H1 (cell line): ENCODE data around the gene CST8.

Experiments used
- CTCF ChIP-seq, 3 experiments: IDR thresholded peaks; 1 replicate in 2 of 3; 2 replicates in 1 of 3; pipeline versions ENCODE4 v1.5.1 to v1.6.1; 2011; ENCODE audit warnings: low read length in 3 of 3, mild to moderate bottlenecking in 3 of 3, inconsistent platforms in 2 of 3, low read depth in 1 of 3, moderate library complexity in 1 of 3; ENCODE audit not compliant: insufficient read depth in 1 of 3; ENCODE audit errors: control extremely low read depth in 1 of 3
- E2F6 ChIP-seq: IDR thresholded peaks from 2 replicates; pipeline ENCODE4 v1.6.1; 2012; ENCODE audit warnings: inconsistent platforms
- EP300 ChIP-seq, 2 experiments: IDR thresholded peaks; 1 replicate in 1 of 2; 2 replicates in 1 of 2; pipeline ENCODE4 v1.6.1; 2011 to 2012; ENCODE audit warnings: low read depth in 2 of 2, low read length in 2 of 2, mild to moderate bottlenecking in 2 of 2, borderline replicate concordance in 1 of 2, inconsistent platforms in 1 of 2, moderate library complexity in 1 of 2
- EZH2 ChIP-seq: fragments of 200-600 bp; sonication (generic); IDR thresholded peaks from 2 replicates; pipeline ENCODE4 v1.7.1; 2012; ENCODE audit warnings: low read depth, mild to moderate bottlenecking, moderate library complexity, low read length, inconsistent platforms; ENCODE audit not compliant: severe bottlenecking
- MAX ChIP-seq: IDR thresholded peaks from 2 replicates; pipeline ENCODE4 v1.6.1; 2012; ENCODE audit warnings: inconsistent platforms
- POLR2A ChIP-seq, 2 experiments: IDR thresholded peaks; 1 replicate in 1 of 2; 2 replicates in 1 of 2; pipeline ENCODE4 v1.6.1; 2011; ENCODE audit warnings: low read depth in 2 of 2, low read length in 2 of 2, mild to moderate bottlenecking in 2 of 2; ENCODE audit errors: control extremely low read depth in 1 of 2
- SIX5 ChIP-seq: IDR thresholded peaks from 2 replicates; pipeline ENCODE4 v1.6.1; 2011; ENCODE audit warnings: mild to moderate bottlenecking, low read depth, low read length
- YY1 ChIP-seq: IDR thresholded peaks from 2 replicates; pipeline ENCODE4 v1.6.1; 2011; ENCODE audit warnings: low read depth, mild to moderate bottlenecking, low read length
- ZNF274 ChIP-seq: IDR thresholded peaks from 2 replicates; pipeline ENCODE4 v1.7.0; 2012; ENCODE audit warnings: low read length, borderline replicate concordance; ENCODE audit errors: extremely low read depth

GRCh38 chr20:23461180-23461579 is 29.7 kb upstream of the CST8 start:
- no peak for TF ChIP-seq POLR2A (IDR thresholded peaks at IDR 0.05; ENCODE audit: control extremely low read depth in 1 of 2, low read depth in 2 of 2, low read length in 2 of 2)
- TF ChIP-seq YY1, result no peak
- no peak for TF ChIP-seq CTCF (IDR thresholded peaks at IDR 0.05; ENCODE audit: control extremely low read depth in 1 of 3, insufficient read depth in 1 of 3, low read depth in 1 of 3, low read length in 3 of 3)
- no peak for TF ChIP-seq ZNF274
- no peak for TF ChIP-seq SIX5
- TF ChIP-seq EP300 (IDR thresholded peaks at IDR 0.05; ENCODE audit: borderline replicate concordance in 1 of 2, low read depth in 2 of 2, low read length in 2 of 2), result no peak
- no peak for TF ChIP-seq EZH2
- no peak for TF ChIP-seq MAX
- TF ChIP-seq E2F6, result no peak
